IPS DF 6.9 (cell line): ENCODE results near the gene B3GAT2.

Experiments
- DNase-seq: peaks from one replicate; pipeline ENCODE4 v3.0.0-alpha.2; 2013; ENCODE audit warnings: low read depth, low spot score
- H3K27ac ChIP-seq: one replicate; pipeline ENCODE4 v1.5.1; 2013; ENCODE audit warnings: low read length, control low read depth
- H3K27me3 ChIP-seq: 2 replicates; pipeline ENCODE4 v1.6.1; 2013; ENCODE audit warnings: mild to moderate bottlenecking, low read length; ENCODE audit not compliant: control insufficient read depth, insufficient read depth
- H3K36me3 ChIP-seq: 2 replicates; pipeline ENCODE4 v1.6.1; 2013; ENCODE audit warnings: low read length; ENCODE audit not compliant: control insufficient read depth, insufficient read depth
- H3K4me1 ChIP-seq: 2 replicates; pipeline ENCODE4 v1.6.1; 2013; ENCODE audit warnings: low read length; ENCODE audit not compliant: control insufficient read depth, insufficient read depth
- H3K4me3 ChIP-seq: 2 replicates; pipeline ENCODE4 v1.5.1; 2013; ENCODE audit warnings: mild to moderate bottlenecking, low read length
- H3K9me3 ChIP-seq: 2 replicates; pipeline ENCODE4 v1.6.1; 2013; ENCODE audit warnings: low read length, inconsistent platforms; ENCODE audit not compliant: control insufficient read depth, insufficient read depth
- WGBS: extraction: QIAGEN DNeasy Blood & Tissue Kit; methylation state at CpG from one replicate; pipeline ENCODE4 v1.1.7; 2013; ENCODE audit warnings: mixed read lengths, missing lambda C conversion rate; ENCODE audit not compliant: insufficient read length, insufficient coverage; 5-methylcytosine and 5-hydroxymethylcytosine counted together

Gene B3GAT2

GRCh38 chr6:70820778-70821177, 136.1 kb downstream of the B3GAT2 start:
- Histone ChIP-seq H3K27me3 (no peaks in the 10 kb centered on the region), H3K9me3 (no peaks in the 10 kb centered on the region), H3K27ac (no peak overlapping the region), H3K36me3 (no peaks in the 10 kb centered on the region), H3K4me3 (no peak overlapping the region), H3K4me1 (no peaks in the 10 kb centered on the region)
- DNase-seq, result no peak
- WGBS, result no CpG with 5 or more reads among the region's 2 CpGs

DNA sequence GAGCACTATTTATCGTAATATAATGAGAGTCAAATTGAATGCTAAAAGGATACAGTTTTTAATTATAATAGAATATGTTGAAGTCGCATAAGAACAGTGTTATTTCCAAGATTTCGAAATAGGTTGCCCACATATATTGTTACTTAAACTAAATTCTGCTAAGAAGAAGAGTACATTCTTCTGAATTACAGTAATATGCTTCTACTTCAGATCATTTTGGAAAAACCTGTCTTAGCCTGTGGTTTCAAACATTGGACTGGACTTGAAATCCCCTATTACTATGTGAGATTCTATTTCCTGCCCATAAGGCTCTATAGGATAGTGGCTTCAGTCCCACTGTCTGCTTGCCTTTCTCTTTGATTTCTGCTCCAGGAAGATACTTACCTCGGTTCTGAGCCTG, 137.2 kb downstream of the B3GAT2 start:
- Histone ChIP-seq H3K4me3 (no peak overlapping the region), H3K36me3 (no peaks in the 10 kb centered on the region), H3K27ac (no peak overlapping the region), H3K4me1 (no peaks in the 10 kb centered on the region), H3K27me3 (no peaks in the 10 kb centered on the region), H3K9me3 (no peaks in the 10 kb centered on the region)
- DNase-seq, result no peak
- 100% methylated on average over 1 of the region's 4 CpGs for WGBS

- H3K27ac ChIP-seq, result no peak overlapping the region
- H3K4me1 ChIP-seq, result no peaks in the 10 kb centered on the region
- no peaks in the 10 kb centered on the region for H3K9me3 ChIP-seq
- no peak overlapping the region for H3K4me3 ChIP-seq
- DNase-seq, result no peak
- no peaks in the 10 kb centered on the region for H3K27me3 ChIP-seq
- no CpG with 5 or more reads among the region's 3 CpGs for WGBS
- H3K36me3 ChIP-seq, result no peaks in the 10 kb centered on the region
Measured at GRCh38 chr6:70813885-70814284, 143.0 kb downstream of the B3GAT2 start.

DNA sequence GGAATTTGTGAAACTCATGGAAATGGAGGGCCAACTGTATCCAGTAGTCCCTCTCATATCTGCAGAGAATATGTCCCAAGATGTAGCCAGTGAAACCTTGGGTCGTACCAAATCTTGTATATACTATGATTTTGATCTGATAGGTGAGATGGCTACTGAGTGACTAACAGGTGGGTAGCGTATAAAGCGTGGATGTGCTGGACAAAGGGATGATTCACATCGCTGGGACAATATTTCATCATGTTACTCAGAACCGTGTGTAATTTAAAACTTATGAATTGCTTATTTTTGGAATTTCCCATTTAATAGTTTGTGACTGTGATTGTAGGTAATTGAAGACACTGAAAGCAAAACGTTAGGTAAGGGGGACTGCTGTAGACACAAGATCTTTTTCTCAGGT, 145.1 kb downstream of the B3GAT2 start:
- Histone ChIP-seq H3K9me3 (no peaks in the 10 kb centered on the region), H3K36me3 (no peaks in the 10 kb centered on the region), H3K27ac (no peak overlapping the region), H3K4me1 (no peaks in the 10 kb centered on the region), H3K27me3 (no peaks in the 10 kb centered on the region), H3K4me3 (no peak overlapping the region)
- no CpG with 5 or more reads among the region's 6 CpGs for WGBS
- no peak for DNase-seq
